ENCODE results near the gene MGRN1. TPM values are rescaled to one million over a fixed set of nuclear protein-coding genes. Genes with fewer than 3 reads are reported as not detected.

Gene MGRN1
- total RNA-seq, 6 experiments from 2014 or later, result 65.8 to 81.6 (median 69.1) TPM

DNA sequence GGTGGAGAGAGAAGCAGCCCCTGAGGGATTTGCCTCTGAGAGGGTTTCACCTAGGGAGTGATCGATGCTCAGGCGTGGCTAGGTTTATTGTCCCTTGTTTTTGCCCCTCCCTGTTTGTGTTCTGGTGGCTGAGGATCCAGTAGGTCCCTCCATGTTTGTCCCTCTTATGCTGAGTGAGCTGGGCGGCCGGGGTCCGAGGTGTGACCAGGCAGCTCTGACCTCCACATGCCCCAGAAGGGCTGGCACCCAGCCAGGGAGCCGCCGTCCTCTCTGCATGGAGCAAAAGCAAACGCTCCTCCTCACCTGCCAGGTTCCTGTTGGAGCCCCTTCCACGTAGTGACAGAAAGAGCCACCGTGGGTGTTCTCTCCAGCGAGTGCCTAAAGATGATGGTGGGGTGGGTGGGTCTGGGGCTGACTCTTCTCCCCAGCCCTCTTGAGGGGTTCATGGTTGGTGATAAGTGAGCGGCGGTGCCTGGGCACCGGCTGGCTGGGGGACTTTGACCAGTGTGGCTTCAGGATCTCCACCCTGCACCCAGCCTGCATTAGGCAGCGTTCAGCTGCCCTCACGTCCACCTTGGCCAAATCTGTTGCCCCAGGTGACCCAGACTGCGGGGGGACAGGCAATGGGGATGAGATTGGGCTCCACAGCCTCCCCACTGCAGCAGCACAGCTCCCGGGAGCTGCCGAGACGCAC is 54.7 kb downstream of the MGRN1 start:
- peaks cover 4% of the 10 kb centered on the region for H3K27me3 Mint-ChIP-seq (ENCODE audit: insufficient read depth)
- H3K36me3 Mint-ChIP-seq (ENCODE audit: low read depth), result no peaks in the 10 kb centered on the region; the same call in 1 of the 2 replicates
- no peak for DNase-seq
- H3K4me1 Mint-ChIP-seq (ENCODE audit: low read depth), result no peaks in the 10 kb centered on the region
- H3K4me3 Mint-ChIP-seq, result no peak overlapping the region
- TF ChIP-seq, protein P1, sequence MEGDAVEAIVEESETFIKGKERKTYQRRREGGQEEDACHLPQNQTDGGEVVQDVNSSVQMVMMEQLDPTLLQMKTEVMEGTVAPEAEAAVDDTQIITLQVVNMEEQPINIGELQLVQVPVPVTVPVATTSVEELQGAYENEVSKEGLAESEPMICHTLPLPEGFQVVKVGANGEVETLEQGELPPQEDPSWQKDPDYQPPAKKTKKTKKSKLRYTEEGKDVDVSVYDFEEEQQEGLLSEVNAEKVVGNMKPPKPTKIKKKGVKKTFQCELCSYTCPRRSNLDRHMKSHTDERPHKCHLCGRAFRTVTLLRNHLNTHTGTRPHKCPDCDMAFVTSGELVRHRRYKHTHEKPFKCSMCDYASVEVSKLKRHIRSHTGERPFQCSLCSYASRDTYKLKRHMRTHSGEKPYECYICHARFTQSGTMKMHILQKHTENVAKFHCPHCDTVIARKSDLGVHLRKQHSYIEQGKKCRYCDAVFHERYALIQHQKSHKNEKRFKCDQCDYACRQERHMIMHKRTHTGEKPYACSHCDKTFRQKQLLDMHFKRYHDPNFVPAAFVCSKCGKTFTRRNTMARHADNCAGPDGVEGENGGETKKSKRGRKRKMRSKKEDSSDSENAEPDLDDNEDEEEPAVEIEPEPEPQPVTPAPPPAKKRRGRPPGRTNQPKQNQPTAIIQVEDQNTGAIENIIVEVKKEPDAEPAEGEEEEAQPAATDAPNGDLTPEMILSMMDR (IDR thresholded peaks at IDR 0.05), result no peak
- no peaks in the 10 kb centered on the region for H3K9me3 Mint-ChIP-seq
- H3K27ac Mint-ChIP-seq, result peak overlapping the region; percentile 31; the same call in 1 of the 2 replicates

DNA sequence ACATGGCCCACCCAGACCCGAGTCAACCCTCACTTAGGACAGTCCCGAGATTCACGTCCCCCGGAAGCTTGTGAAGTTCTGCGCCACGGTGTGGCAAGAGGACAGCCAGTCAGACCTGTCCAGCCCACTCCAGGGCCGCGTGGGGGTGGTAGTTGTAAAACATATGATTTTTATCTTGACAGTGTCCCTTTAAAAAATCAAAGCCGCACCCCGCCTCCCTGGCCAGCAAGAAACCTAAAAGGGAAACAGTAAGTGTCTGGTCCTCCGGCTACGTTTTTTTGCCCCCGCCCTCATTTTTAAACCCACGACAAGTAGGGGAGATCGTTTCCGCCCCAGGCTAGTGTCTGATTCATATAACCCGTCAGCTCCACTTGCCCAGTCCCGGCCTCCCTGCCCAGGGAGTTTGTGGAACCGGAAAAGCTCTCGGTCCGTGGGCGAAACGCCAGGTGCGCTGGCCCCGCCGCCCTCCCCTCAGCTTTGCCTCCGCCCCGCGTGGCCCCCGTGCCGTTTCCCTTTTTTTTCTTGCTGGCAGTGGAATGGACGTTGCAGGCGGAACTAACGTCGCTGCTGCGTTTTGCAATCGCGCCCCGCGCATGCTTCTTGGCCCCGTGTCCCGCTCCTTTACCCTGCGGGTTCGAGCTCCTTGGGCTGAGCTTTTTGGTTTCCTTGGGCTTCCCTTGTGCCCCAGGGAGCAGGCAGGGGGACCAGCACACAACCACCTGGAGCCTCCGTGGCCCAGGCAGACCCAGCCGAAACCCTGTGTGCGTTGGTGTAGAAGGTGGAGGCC is 55.4 kb downstream of the MGRN1 start:
- Mint-ChIP-seq H3K9me3 (no peaks in the 10 kb centered on the region), H3K27ac (no peak overlapping the region), H3K27me3 (ENCODE audit: insufficient read depth) (peaks cover 4% of the 10 kb centered on the region), H3K4me1 (ENCODE audit: low read depth) (no peaks in the 10 kb centered on the region), H3K4me3 (no peak overlapping the region), H3K36me3 (ENCODE audit: low read depth) (peaks cover 4% of the 10 kb centered on the region)
- no peak for DNase-seq
- TF ChIP-seq, protein P1 (IDR thresholded peaks at IDR 0.05), result no peak

GRCh38 chr16:4680673-4681470 is 56.2 kb downstream of the MGRN1 start:
- no peak for DNase-seq
- no peaks in the 10 kb centered on the region for H3K4me1 Mint-ChIP-seq (ENCODE audit: low read depth)
- peaks cover 4% of the 10 kb centered on the region for H3K27me3 Mint-ChIP-seq (ENCODE audit: insufficient read depth)
- H3K9me3 Mint-ChIP-seq, result no peaks in the 10 kb centered on the region
- no peak overlapping the region for H3K27ac Mint-ChIP-seq
- H3K4me3 Mint-ChIP-seq, result no peak overlapping the region
- peaks cover 4% of the 10 kb centered on the region for H3K36me3 Mint-ChIP-seq (ENCODE audit: low read depth)
- TF ChIP-seq, protein P1 (IDR thresholded peaks at IDR 0.05), result no peak

DNA sequence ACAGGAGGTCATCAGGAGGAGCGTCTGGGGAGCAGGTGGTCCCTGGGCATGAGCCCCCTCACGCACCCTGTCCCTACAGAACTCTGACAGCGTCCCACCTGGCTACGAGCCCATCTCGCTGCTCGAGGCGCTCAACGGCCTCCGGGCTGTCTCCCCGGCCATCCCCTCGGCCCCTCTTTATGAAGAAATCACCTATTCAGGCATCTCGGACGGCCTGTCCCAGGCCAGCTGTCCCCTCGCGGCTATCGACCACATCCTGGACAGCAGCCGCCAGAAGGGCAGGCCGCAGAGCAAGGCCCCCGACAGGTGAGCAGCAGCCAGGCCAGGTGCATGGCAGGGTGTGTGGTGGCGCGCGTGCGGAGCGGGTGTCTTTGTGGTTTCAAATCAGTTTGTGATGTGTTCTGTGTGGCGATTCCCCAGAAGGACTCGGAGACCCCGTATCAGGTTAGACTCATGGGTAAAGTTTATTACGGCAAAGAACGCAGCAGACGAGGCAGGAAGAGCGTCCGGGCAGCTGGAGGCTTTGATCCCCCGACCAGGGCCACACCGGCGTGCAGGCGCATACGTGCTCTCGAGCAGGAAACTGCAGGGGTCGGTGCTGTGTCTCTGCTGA is 57.0 kb downstream of the MGRN1 start:
- DNase-seq, result no peak
- Mint-ChIP-seq H3K4me1 (ENCODE audit: low read depth) (no peaks in the 10 kb centered on the region), H3K27ac (no peak overlapping the region), H3K27me3 (ENCODE audit: insufficient read depth) (peaks cover 4% of the 10 kb centered on the region), H3K36me3 (ENCODE audit: low read depth) (peaks cover 4% of the 10 kb centered on the region), H3K9me3 (no peaks in the 10 kb centered on the region), H3K4me3 (no peak overlapping the region)
- TF ChIP-seq, protein P1 (IDR thresholded peaks at IDR 0.05), result no peak

- Mint-ChIP-seq H3K4me3 (no peak overlapping the region), H3K36me3 (ENCODE audit: low read depth) (peaks cover 4% of the 10 kb centered on the region), H3K27me3 (ENCODE audit: insufficient read depth) (peaks cover 4% of the 10 kb centered on the region)
Observed at GRCh38 chr16:4682084-4682591, 57.5 kb downstream of the MGRN1 start.

More at GRCh38 chr16:4682084-4682591, 57.5 kb downstream of the MGRN1 start:
- TF ChIP-seq, protein P1 (IDR thresholded peaks at IDR 0.05), result no peak
- no peaks in the 10 kb centered on the region for H3K4me1 Mint-ChIP-seq (ENCODE audit: low read depth)
- H3K9me3 Mint-ChIP-seq, result no peaks in the 10 kb centered on the region
- DNase-seq, result no peak
- no peak overlapping the region for H3K27ac Mint-ChIP-seq
